ENCODE measurements around the gene NRG2. TPM values are rescaled to one million over a fixed set of nuclear protein-coding genes. Genes with fewer than 3 reads are reported as not detected.

Gene NRG2
- total RNA-seq, 3 donors from 2014 or later = 0.16 to 0.30 (median 0.23) TPM

DNA sequence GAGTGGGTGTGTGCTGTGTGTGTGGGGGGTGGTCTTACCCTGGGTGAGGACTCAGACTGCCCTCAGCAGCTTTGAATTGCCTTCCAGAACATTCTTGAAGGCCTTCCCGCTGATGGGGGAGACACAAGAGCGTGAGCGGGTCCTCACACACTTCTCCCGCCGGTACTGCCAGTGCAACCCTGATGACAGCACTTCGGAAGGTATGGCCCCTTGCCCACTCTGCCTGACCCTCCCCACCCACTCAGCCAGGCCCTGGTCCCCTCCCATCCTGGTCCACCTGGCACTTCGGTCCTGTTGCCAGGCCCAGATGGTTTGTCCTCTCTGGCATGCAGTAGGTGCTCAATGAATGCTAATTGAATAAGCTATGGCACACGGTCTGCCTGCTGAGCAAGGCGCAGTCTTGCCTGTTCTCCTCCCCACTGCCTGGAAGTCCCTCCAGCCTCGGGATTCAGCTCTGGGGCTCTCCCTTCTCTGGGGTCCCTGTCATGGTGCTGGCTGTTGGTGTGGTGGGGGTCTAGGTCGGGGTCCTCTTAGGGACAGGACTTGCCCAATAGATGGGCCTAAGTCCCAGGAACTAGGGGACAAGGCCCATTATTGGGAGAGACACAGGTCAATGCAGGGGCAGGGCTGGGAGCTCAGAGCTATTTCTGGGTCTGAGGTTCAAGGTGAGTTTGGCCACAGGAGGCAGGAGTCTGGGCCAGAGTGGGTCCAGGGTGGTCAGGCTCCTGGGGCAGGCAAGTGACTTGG, 221.1 kb downstream of the NRG2 start:
- Mint-ChIP-seq H3K4me3 (no peak overlapping the region), H3K27me3 (ENCODE audit: low read depth) (peaks cover 2% of the 10 kb centered on the region), H3K4me1 (ENCODE audit: low read depth) (no peaks in the 10 kb centered on the region), H3K9me3 (peaks cover 13% of the 10 kb centered on the region), H3K36me3 (ENCODE audit: insufficient read depth) (peaks cover 2% of the 10 kb centered on the region)
- ATAC-seq (no peak), DNase-seq (no peak)

DNA sequence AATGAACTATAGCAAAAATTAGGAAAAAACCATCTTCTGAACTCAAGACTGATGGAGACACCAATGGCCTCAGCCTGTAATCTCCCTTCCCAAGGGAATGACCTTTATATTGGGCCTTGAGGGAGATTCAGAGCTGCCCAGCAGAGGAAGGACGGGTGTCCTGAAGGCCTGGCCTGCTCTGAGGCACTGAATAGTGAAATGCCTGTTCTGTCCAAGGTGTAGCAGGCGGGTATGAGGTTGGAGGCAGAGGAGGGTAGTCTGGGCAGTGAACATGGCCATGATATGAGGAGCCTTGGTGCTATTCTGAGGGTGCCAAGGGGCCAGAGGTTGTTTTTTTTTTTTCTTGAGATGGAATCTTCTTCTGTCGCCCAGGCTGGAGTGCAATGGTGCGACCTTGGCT, 222.5 kb downstream of the NRG2 start:
- peaks cover 3% of the 10 kb centered on the region for H3K27me3 Mint-ChIP-seq (ENCODE audit: low read depth)
- H3K9me3 Mint-ChIP-seq = peaks cover 13% of the 10 kb centered on the region
- peaks cover 2% of the 10 kb centered on the region for H3K36me3 Mint-ChIP-seq (ENCODE audit: insufficient read depth)
- DNase-seq (no peak), ATAC-seq (no peak)
- no peak overlapping the region for H3K4me3 Mint-ChIP-seq
- no peaks in the 10 kb centered on the region for H3K4me1 Mint-ChIP-seq (ENCODE audit: low read depth)

DNA sequence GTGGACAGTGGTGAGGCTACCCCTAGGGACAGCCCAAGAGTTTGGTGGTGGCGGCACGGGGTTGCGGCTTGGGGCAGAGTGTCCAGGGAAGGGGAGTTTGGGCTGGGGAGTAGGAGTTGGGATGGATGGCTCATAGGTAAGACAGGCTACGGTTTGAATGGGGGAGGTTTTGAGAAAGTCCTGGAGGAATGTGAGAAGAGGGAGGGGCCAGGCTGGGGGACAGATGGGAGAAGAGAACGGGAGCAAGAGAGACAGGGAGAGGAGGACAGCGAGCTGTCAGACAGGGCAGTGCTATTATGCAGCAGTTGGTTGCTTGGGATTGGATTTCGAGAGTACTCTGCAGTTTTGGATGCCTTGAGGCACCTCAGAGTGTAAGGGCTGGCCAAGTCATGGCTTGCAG, 223.0 kb downstream of the NRG2 start:
- DNase-seq = no peak
- H3K9me3 Mint-ChIP-seq = peaks cover 13% of the 10 kb centered on the region
- peaks cover 3% of the 10 kb centered on the region for H3K27me3 Mint-ChIP-seq (ENCODE audit: low read depth)
- ATAC-seq = no peak
- H3K4me3 Mint-ChIP-seq = no peak overlapping the region
- peaks cover 2% of the 10 kb centered on the region for H3K36me3 Mint-ChIP-seq (ENCODE audit: insufficient read depth)
- no peaks in the 10 kb centered on the region for H3K4me1 Mint-ChIP-seq (ENCODE audit: low read depth)

DNA sequence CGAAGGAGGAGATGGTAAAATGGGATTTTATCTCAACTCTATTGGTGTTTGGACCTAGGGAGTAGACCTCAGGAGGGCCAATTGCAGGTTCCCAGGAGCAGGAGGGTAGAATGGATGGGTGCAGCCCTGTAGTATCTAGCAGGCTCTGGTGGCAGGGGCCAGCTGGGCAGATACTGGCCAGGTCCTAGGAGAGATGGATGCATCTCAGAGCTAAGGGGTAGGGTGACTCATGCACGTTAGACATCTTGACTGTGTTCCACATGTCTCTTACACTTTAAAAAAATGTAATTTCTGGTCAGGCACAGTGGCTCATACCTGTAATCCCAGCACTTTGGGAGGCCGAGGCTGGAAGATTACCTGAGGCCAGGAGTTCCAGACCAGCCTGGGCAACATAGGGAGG, 225.1 kb downstream of the NRG2 start:
- Mint-ChIP-seq H3K27me3 (ENCODE audit: low read depth) (peaks cover 3% of the 10 kb centered on the region), H3K36me3 (ENCODE audit: insufficient read depth) (peaks cover 2% of the 10 kb centered on the region), H3K9me3 (peaks cover 13% of the 10 kb centered on the region), H3K4me3 (no peak overlapping the region), H3K4me1 (ENCODE audit: low read depth) (no peaks in the 10 kb centered on the region)
- DNase-seq (no peak), ATAC-seq (no peak)

DNA sequence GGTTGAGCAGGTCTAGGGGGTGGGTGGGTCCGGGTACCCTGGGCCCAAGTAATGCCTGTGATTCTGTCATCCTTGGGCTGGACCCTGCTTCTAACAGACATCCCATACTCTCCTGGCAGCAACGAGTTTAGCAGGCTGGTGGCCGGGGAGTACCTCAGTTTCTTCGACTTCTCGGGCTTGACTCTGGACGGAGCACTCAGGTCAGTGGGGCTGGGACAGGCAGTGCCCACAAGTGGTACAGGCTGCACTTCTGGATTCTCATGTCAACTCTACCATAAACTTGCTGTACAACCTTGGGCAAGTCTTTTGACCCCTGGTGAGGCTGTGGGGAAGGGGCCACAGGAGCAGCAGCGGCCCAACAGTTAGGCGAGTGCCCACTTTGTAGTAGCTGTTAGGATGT, 225.7 kb downstream of the NRG2 start:
- ATAC-seq (no peak), DNase-seq (no peak)
- H3K4me3 Mint-ChIP-seq = no peak overlapping the region
- H3K36me3 Mint-ChIP-seq (ENCODE audit: insufficient read depth) = peaks cover 2% of the 10 kb centered on the region
- peaks cover 3% of the 10 kb centered on the region for H3K27me3 Mint-ChIP-seq (ENCODE audit: low read depth)
- no peaks in the 10 kb centered on the region for H3K4me1 Mint-ChIP-seq (ENCODE audit: low read depth)
- peaks cover 13% of the 10 kb centered on the region for H3K9me3 Mint-ChIP-seq

DNA sequence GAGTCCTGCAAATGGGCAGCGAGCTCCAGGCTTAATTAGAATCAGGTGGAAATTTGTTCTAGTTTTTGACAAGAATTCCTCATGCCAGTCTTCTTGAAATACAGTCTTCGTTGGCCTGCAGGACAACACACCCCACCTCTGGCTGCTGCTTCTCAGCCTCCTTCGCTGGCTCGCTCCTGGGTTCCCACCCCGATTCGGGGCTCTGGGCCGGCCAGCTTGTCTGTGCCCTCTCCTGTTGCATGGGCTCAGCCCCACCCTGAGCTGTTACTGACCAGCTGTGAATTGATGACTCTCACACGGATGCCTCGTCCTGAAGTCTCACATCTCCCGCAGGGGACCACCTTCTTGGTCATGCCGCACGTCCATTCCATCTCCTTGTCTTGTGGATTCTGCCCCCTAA, 226.5 kb downstream of the NRG2 start:
- DNase-seq (no peak), ATAC-seq (no peak)
- Mint-ChIP-seq H3K36me3 (ENCODE audit: insufficient read depth) (peaks cover 2% of the 10 kb centered on the region), H3K4me3 (no peak overlapping the region), H3K4me1 (ENCODE audit: low read depth) (no peaks in the 10 kb centered on the region), H3K9me3 (peaks cover 13% of the 10 kb centered on the region), H3K27me3 (ENCODE audit: low read depth) (peaks cover 3% of the 10 kb centered on the region)

DNA sequence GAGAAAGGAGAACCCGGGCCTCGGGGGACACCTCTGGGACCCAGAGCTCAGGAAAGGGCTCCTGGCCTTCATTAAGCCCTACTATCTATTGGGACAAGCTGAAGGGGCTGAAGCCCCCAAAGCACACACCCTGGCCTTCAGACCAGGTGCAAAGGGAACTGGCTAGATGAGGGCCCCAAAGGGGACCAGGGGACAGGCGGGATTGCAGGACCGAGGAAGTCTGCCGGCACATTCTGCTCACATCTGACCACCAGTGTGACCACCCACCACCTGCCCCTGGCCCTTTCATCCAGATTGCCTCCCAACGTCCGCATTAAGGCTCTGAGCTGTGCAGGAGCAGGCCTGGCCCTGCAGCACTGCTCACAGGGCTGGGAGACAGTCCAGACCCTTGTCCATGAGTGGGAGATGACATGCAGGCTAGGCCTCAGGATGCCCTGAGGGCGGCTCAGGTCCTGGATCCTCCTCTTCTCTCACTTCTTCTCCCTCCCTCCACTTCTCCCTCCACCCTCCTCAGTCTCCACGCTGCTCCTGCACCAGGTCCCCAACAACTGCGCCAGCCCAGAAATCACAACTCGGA, 228.3 kb downstream of the NRG2 start:
- ATAC-seq (no peak), DNase-seq (no peak)
- Mint-ChIP-seq H3K4me1 (ENCODE audit: low read depth) (no peaks in the 10 kb centered on the region), H3K27me3 (ENCODE audit: low read depth) (peaks cover 11% of the 10 kb centered on the region), H3K9me3 (peaks cover 12% of the 10 kb centered on the region), H3K4me3 (no peak overlapping the region), H3K36me3 (ENCODE audit: insufficient read depth) (peaks cover 2% of the 10 kb centered on the region)

DNA sequence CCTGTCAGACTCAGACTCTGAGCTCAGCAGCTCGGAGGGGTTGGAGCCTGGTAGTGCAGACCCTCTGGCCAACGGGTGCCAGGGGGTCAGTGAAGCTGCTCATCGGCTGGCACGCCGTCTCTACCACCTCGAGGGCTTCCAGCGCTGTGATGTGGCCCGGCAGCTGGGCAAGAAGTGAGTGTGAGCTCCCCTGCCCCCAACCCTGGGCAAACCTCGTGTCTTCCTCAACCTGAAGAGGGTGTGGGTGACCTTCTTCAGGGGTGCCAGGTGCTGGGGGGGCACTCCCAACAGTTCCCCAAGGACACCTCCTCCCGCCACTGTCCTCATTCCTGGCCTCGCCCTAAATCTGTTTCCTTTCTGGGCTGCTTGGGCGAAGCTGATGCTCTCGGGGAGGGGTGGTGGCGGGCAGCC, 228.9 kb downstream of the NRG2 start:
- DNase-seq = no peak
- Mint-ChIP-seq H3K27me3 (ENCODE audit: low read depth) (peaks cover 13% of the 10 kb centered on the region), H3K4me3 (no peak overlapping the region), H3K4me1 (ENCODE audit: low read depth) (no peaks in the 10 kb centered on the region), H3K9me3 (peaks cover 7% of the 10 kb centered on the region), H3K36me3 (ENCODE audit: insufficient read depth) (peaks cover 2% of the 10 kb centered on the region)
- no peak for ATAC-seq

DNA sequence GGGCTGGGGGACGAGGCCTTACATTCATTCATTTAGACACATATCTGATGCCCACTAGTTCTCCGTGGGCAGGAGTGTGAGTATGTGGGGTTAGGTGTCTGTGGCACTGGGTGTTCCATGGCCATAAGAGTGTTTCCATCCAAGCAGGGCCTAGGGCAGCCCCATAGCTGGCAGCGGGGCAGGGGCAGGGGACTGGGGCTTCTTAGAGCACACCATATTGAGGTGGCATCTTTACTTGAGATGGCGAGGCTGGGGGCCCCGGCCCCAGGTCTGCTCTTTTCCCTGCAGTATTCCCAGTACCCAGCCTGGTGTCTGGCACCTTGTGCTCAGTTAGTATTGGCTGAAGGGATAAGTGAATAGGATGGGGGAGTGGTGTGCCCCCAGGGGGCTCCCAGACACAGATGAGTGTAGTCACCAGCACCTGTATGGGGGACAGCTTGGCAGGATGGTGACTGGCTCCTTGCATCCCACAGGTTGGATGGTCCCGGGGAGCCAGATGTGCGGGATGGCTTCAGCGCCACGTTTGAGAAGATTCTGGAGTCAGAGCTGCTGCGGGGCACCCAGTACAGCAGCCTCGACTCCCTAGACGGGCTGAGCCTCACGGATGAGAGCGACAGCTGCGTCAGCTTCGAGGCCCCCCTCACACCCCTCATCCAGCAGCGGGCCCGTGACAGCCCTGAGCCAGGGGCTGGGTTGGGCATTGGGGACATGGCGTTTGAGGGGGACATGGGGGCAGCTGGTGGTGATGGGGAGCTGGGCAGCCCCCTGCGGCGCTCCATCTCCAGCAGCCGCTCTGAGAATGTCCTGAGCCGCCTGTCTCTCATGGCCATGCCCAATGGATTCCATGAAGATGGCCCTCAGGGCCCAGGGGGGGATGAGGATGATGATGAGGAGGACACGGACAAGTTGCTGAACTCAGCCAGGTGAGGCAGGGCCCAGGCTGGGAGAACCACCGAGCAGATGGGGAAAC, 230.0 kb downstream of the NRG2 start:
- Mint-ChIP-seq H3K4me1 (ENCODE audit: low read depth) (no peaks in the 10 kb centered on the region), H3K27me3 (ENCODE audit: low read depth) (peaks cover 20% of the 10 kb centered on the region), H3K4me3 (no peak overlapping the region), H3K9me3 (no peaks in the 10 kb centered on the region), H3K36me3 (ENCODE audit: insufficient read depth) (no peaks in the 10 kb centered on the region)
- ATAC-seq (no peak), DNase-seq (no peak)

DNA sequence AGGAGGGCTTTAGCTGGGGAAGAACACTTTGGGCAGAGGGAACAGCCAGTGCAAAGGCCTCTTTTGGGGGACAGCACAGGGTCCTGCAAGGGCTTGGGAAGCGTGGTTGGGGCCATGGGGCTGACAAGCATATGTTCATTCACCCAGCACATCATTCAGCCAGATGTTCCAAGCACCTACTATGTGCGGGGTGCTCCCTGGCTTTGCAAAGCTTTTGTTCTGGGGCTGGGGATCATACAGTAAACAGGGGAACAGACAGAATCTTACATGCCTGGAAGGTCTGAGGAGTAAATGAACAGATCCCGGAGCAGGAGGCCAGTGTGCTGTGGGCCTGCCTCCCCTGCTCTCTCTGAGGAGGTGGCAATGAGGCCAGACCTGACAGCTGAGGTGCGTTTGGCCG, 230.8 kb downstream of the NRG2 start:
- no peak overlapping the region for H3K4me3 Mint-ChIP-seq
- peaks cover 25% of the 10 kb centered on the region for H3K27me3 Mint-ChIP-seq (ENCODE audit: low read depth)
- ATAC-seq = no peak
- H3K36me3 Mint-ChIP-seq (ENCODE audit: insufficient read depth) = no peaks in the 10 kb centered on the region
- no peaks in the 10 kb centered on the region for H3K4me1 Mint-ChIP-seq (ENCODE audit: low read depth)
- no peak for DNase-seq
- no peaks in the 10 kb centered on the region for H3K9me3 Mint-ChIP-seq

DNA sequence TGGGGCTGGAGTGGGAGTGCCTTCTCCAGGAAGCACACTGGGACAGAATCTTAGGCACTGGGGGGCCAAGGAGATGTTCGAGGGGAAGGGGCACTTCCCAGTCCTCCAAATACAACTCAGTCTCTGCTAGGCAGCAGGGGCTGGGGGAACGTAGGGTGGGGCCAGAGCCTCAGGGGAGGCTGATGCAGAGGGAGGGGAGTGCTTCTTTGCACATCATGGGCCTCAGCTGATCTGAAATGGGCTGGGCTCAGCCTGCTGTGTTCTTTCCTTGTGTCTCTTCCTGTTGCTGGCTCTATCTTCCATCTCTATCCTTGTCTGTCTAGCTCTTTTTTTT, 231.9 kb downstream of the NRG2 start:
- ATAC-seq (no peak), DNase-seq (no peak)
- Mint-ChIP-seq H3K36me3 (ENCODE audit: insufficient read depth) (no peaks in the 10 kb centered on the region), H3K27me3 (ENCODE audit: low read depth) (peaks cover 24% of the 10 kb centered on the region), H3K9me3 (no peaks in the 10 kb centered on the region), H3K4me1 (ENCODE audit: low read depth) (no peaks in the 10 kb centered on the region), H3K4me3 (no peak overlapping the region)

DNA sequence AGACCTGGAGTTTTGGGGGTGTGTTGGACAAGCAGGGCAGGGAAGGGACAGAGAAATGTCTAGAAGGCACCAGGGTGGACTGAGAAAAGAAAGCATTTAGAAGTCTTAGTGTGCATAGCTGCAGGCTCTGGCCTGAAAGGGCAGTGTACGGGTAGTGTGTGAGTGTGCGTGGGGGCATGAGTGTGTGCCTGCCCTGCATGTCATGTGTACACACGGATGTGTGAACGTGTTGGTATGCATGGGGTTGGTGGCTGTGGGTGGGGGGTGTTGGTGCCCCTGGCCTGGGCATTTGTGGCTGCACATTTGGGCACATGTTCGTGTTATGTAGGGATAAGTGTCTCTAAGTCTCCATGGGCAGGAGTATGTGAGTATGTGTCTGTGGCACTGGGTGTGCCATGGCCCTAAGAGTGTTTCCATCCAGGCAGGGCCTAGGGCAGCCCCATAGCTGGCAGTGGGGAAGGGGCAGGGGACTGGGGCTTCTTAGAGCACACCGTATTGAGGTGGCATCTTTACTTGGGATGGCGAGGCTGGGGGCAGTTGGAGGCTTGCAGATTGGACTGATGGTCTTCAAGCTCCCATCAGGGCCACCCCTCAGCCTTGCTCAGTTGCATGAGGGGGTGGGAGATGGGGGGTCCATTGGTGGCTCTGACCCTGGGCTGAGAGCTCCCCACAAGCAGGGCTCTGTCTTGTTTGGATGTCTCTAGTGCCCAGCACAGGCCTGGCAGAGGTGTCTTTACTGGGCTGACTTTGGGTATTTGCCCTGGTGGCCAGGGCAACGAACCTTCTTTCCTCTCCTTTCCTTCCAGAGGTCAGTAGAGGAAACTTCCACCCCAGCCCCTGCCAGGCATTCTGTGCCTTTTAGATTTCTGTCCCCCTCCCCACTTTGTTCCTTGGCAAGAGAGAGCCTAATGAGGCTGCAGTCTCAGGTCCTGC, 232.5 kb downstream of the NRG2 start:
- DNase-seq (no peak), ATAC-seq (no peak)
- H3K27me3 Mint-ChIP-seq (ENCODE audit: low read depth) = peaks cover 24% of the 10 kb centered on the region
- no peaks in the 10 kb centered on the region for H3K4me1 Mint-ChIP-seq (ENCODE audit: low read depth)
- no peak overlapping the region for H3K4me3 Mint-ChIP-seq
- no peaks in the 10 kb centered on the region for H3K9me3 Mint-ChIP-seq
- H3K36me3 Mint-ChIP-seq (ENCODE audit: insufficient read depth) = no peaks in the 10 kb centered on the region

DNA sequence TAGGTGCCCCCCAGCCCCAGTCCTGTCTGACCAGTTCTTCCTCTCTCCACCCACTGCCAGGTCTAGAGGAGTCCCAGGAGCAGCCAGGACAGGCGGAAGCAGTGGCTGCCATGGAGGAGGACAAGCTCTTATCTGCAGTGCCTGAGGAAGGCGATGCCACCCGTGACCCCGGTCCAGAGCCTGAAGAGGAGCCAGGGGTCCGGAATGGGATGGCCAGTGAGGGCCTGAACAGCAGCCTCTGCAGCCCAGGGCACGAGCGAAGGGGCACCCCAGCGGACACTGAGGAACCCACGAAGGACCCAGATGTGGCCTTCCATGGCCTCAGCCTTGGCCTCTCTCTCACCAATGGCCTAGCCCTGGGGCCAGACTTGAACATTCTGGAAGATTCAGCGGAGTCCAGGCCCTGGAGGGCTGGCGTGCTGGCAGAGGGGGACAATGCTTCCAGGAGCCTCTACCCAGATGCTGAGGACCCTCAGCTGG, 233.7 kb downstream of the NRG2 start:
- ATAC-seq = no peak
- DNase-seq = no peak
- Mint-ChIP-seq H3K36me3 (ENCODE audit: insufficient read depth) (no peaks in the 10 kb centered on the region), H3K9me3 (no peaks in the 10 kb centered on the region), H3K27me3 (ENCODE audit: low read depth) (peaks cover 25% of the 10 kb centered on the region), H3K4me3 (no peak overlapping the region), H3K4me1 (ENCODE audit: low read depth) (no peaks in the 10 kb centered on the region)

All from activated T-cell treated with anti-CD3 and anti-CD28 coated beads, Interleukin-2, amount 50 U/mL, for 4 hours (primary cell).